Stomach (tissue), 9 donors: ENCODE data around the gene SNX2. TPM values are rescaled to one million over a fixed set of nuclear protein-coding genes. Genes with fewer than 3 reads are reported as not detected.
A peak's percentile ranks its signal among the peaks of the same experiment; 100 is the strongest.
"Not testable (repeated sequence)": the region's sequence is repeated elsewhere in the genome, so short reads cannot be mapped to it uniquely, and the experiment has no call there.

Experiments used
- DNase-seq, 2 donors: peaks; one replicate each; pipeline versions ENCODE4 v3.0.0 to v3.0.0-alpha.2; 2013 to 2019
- H3K27ac ChIP-seq, 5 donors: fragments of 200-600 bp in 4 of 5; sonication (generic) in 4 of 5; one replicate each; pipeline ENCODE4 v1.5.1; 2013 to 2019; ENCODE audit warnings: mild to moderate bottlenecking in 1 of 5, moderate library complexity in 1 of 5
- H3K27me3 ChIP-seq, 3 donors: fragments of 200-600 bp; sonication (generic); one replicate each; pipeline ENCODE4 v1.5.1; 2017 to 2019; ENCODE audit warnings: mixed run types in 1 of 3
- H3K36me3 ChIP-seq, 4 donors: fragments of 200-600 bp; sonication (generic); 1 replicate in 3 of 4; 2 replicates in 1 of 4; pipeline ENCODE4 v1.5.1; 2016 to 2019
- H3K4me1 ChIP-seq, 4 donors: fragments of 200-600 bp; sonication (generic); one replicate each; pipeline ENCODE4 v1.5.1; 2016 to 2019
- H3K4me3 ChIP-seq, 4 donors: fragments of 200-600 bp; sonication (generic) in 3 of 4; one replicate each; pipeline ENCODE4 v1.5.1; 2016 to 2019; ENCODE audit warnings: mild to moderate bottlenecking in 1 of 4
- H3K9me3 ChIP-seq, 4 donors: fragments of 200-600 bp; sonication (generic); one replicate each; pipeline ENCODE4 v1.5.1; 2016 to 2019
- CTCF ChIP-seq, 7 experiments: fragments of 450-650 bp in 4 of 7; fragments of 200-600 bp in 3 of 7; sonication (generic) in 3 of 7; IDR thresholded peaks; one replicate each; pipeline ENCODE4 v1.5.1; 2016 to 2019; ENCODE audit warnings: antibody characterized with exemption in 7 of 7, control low read depth in 2 of 7, mild to moderate bottlenecking in 1 of 7
- EP300 ChIP-seq: sonication (generic); formaldehyde crosslinking; IDR thresholded peaks from one replicate; pipeline ENCODE4 v1.6.1; 2017; ENCODE audit warnings: antibody characterized with exemption
- POLR2A ChIP-seq, 4 donors: fragments of 450-650 bp; IDR thresholded peaks; one replicate each; pipeline ENCODE4 v1.6.1; 2016; ENCODE audit warnings: antibody characterized with exemption in 4 of 4, control low read depth in 2 of 4, mild to moderate bottlenecking in 1 of 4, moderate library complexity in 1 of 4
- POLR2AphosphoS5 ChIP-seq, 3 donors: sonication (generic); formaldehyde crosslinking; IDR thresholded peaks; one replicate each; pipeline ENCODE4 v1.6.1; 2016; ENCODE audit warnings: antibody characterized with exemption in 3 of 3
- WGBS, 5 donors: extraction: QIAGEN DNeasy Blood & Tissue Kit in 3 of 5; methylation state at CpG; one replicate each; pipeline versions ENCODE4 v1.1.5 to v1.1.7; 2013 to 2018; 5-methylcytosine and 5-hydroxymethylcytosine counted together
- intact Hi-C: fragments of 100-400 bp; cut with DNase I; formaldehyde crosslinking; loops from one replicate; pipeline ENCODE4 v1.15.1; 2023; ENCODE audit warnings: low total_unique reads
- polyA plus RNA-seq, 3 donors: library from polyadenylated mRNA; stranded (reverse); fragments of 200-250 nt; gene quantifications; one replicate each; pipeline ENCODE4 v1.2.3, GENCODE V29; 2013
- total RNA-seq, 5 donors: library from RNA; depleted of rRNA; stranded (reverse); fragments of >200 nt; gene quantifications; one replicate each; pipeline versions ENCODE4 v1.1.0 to v1.2.3, GENCODE V29; 2014 to 2016
- donor health status: healthy with polysubstance abuse.
- donor health status: Bipolar disorder and iron deficiency.
- donor health status: healthy.

The SNX2 gene
- total and polyA plus RNA-seq, 8 donors: 22.8 to 504 (median 52.8) TPM

- intact Hi-C loops: loop anchor here (10.0 kb wide), 1 partner anchor 73 kb away; the partner anchor contains the start of gene SNX2
- 77 to 86% (median 79%) methylated on average over 2 of the region's 2 CpGs for WGBS, 5 donors
- peaks cover 13 to 52% (median 30%) of the 10 kb centered on the region in 4 donors for H3K4me1 ChIP-seq
- no peaks in the 10 kb centered on the region for H3K9me3 ChIP-seq
- TF ChIP-seq POLR2AphosphoS5 (IDR thresholded peaks at IDR 0.05) (no peak), POLR2A (IDR thresholded peaks at IDR 0.05) (no peak), EP300 (no peak), CTCF (IDR thresholded peaks at IDR 0.05) (no peak)
- H3K4me3 ChIP-seq: no peak overlapping the region
- no peak for DNase-seq
- no peak overlapping the region for H3K27ac ChIP-seq
- H3K36me3 ChIP-seq: no peaks in the 10 kb centered on the region
- H3K27me3 ChIP-seq: no peaks in the 10 kb centered on the region
Measured at GRCh38 chr5:122847687-122848081, 72.8 kb downstream of the SNX2 start.

DNA sequence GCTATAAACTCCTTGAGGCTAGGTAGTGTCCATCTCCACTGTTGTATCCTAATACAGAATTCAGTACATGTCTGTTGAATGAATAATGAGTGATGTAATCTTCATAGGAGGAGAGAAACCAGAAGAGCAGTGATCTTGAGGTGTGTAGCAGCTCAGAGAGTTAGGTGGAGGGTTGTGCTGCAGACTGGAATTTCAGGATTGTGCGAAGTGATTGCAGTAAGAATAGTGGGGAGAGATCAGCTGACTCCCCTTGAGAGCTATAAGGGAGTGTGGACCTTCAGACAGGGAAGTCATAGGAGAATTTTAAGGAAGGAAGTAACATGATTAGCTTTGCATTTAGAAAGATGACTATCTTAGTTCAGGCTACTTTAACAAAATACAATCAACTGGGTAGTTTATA is 74.9 kb downstream of the SNX2 start:
- intact Hi-C loops: loop anchor here (10.0 kb wide), 1 partner anchor 75 kb away; the partner anchor contains the start of gene SNX2
- Histone ChIP-seq H3K36me3 (no peaks in the 10 kb centered on the region), H3K27ac (peak overlapping the region in 1 of 5 donors; percentile 18), H3K4me1 (peaks cover under 1 to 41% (median 22%) of the 10 kb centered on the region in 4 donors), H3K9me3 (no peaks in the 10 kb centered on the region), H3K4me3 (no peak overlapping the region), H3K27me3 (no peaks in the 10 kb centered on the region)
- 56 to 70% (median 64%) methylated on average over 1 of the region's 1 CpG for WGBS, 5 donors
- TF ChIP-seq CTCF (IDR thresholded peaks at IDR 0.05) (no peak), POLR2A (IDR thresholded peaks at IDR 0.05) (no peak), EP300 (no peak), POLR2AphosphoS5 (IDR thresholded peaks at IDR 0.05) (no peak)
- peak in 1 of 2 donors; percentile 53 for DNase-seq

DNA sequence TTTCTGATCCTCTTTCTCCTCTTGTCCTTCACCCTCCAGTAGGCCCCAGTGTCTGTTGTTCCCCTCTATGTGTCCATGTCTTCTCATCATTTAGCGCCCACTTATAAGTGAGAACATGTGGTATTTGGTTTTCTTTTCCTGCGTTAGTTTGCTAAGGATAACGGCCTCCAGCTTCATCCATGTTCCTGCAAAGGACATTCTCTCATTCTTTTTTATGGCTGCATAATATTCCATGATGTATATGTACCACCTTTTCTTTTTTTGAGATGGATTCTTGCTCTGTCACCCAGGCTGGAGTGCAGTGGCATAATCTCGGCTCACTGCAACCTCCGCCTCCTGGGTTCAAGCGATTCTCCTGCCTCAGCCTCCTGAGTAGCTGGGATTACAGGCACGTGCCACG is 82.7 kb downstream of the SNX2 start:
- 94 to 97% (median 95%) methylated on average over 8 of the region's 8 CpGs for WGBS, 5 donors
- H3K27me3 ChIP-seq, H3K4me3 ChIP-seq, DNase-seq, H3K4me1 ChIP-seq, intact Hi-C loops, H3K9me3 ChIP-seq, H3K27ac ChIP-seq, H3K36me3 ChIP-seq: not testable (repeated sequence)

GRCh38 chr5:122858451-122858850 is 83.6 kb downstream of the SNX2 start:
- intact Hi-C loops: no loop called here
- 41 to 56% (median 49%) methylated on average over 1 of the region's 1 CpG for WGBS, 5 donors
- H3K27me3 ChIP-seq: no peaks in the 10 kb centered on the region
- no peaks in the 10 kb centered on the region for H3K9me3 ChIP-seq
- H3K27ac ChIP-seq: no peak overlapping the region
- peaks cover 0 to 6% (median 0%) of the 10 kb centered on the region in 4 donors for H3K4me1 ChIP-seq
- no peak overlapping the region for H3K4me3 ChIP-seq
- peak in 1 of 2 donors; percentile 20 for DNase-seq
- H3K36me3 ChIP-seq: peaks cover 0 to 8% (median 4%) of the 10 kb centered on the region in 4 donors
- TF ChIP-seq CTCF (IDR thresholded peaks at IDR 0.05): no peak
- TF ChIP-seq POLR2AphosphoS5 (IDR thresholded peaks at IDR 0.05): no peak
- TF ChIP-seq POLR2A (IDR thresholded peaks at IDR 0.05): no peak
- TF ChIP-seq EP300: no peak

DNA sequence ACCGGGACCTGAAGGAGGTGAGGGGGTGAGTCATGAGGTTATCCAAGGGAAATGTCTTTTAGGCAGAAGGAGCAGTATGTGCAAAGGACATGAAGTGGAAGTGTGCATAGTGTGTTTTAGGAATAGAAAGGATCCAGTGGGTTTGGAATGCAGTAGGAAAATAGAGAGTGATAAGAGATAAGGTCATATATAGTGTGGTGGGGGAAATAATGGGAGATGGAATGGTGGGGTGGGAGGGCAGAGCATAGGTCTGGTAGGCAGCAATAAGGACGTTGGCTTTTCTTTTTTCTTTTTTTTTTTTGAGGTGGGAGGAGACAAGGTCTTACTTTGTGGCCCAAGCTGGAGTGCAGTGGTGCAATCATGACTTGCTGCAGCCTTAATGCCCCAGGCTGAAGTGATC is 88.4 kb downstream of the SNX2 start:
- WGBS, 5 donors: 41 to 65% (median 51%) methylated on average over 2 of the region's 2 CpGs
- TF ChIP-seq POLR2AphosphoS5 (IDR thresholded peaks at IDR 0.05): no peak
- no peak for TF ChIP-seq POLR2A (IDR thresholded peaks at IDR 0.05)
- TF ChIP-seq EP300: no peak
- TF ChIP-seq CTCF (IDR thresholded peaks at IDR 0.05): no peak
- no peak overlapping the region for H3K27ac ChIP-seq
- no peaks in the 10 kb centered on the region for H3K9me3 ChIP-seq
- H3K36me3 ChIP-seq: peaks cover 0 to 23% (median 4%) of the 10 kb centered on the region in 4 donors
- H3K27me3 ChIP-seq: no peaks in the 10 kb centered on the region
- intact Hi-C loops: no loop called here
- H3K4me1 ChIP-seq: peaks cover 0 to 3% (median 0%) of the 10 kb centered on the region in 4 donors
- DNase-seq: no peak
- no peak overlapping the region for H3K4me3 ChIP-seq
